ENCODE measurements around the gene GSDMA. TPM values are rescaled to one million over a fixed set of nuclear protein-coding genes. Genes with fewer than 3 reads are reported as not detected.

GSDMA gene
- polyA plus RNA-seq, 3 donors = not detected

DNA sequence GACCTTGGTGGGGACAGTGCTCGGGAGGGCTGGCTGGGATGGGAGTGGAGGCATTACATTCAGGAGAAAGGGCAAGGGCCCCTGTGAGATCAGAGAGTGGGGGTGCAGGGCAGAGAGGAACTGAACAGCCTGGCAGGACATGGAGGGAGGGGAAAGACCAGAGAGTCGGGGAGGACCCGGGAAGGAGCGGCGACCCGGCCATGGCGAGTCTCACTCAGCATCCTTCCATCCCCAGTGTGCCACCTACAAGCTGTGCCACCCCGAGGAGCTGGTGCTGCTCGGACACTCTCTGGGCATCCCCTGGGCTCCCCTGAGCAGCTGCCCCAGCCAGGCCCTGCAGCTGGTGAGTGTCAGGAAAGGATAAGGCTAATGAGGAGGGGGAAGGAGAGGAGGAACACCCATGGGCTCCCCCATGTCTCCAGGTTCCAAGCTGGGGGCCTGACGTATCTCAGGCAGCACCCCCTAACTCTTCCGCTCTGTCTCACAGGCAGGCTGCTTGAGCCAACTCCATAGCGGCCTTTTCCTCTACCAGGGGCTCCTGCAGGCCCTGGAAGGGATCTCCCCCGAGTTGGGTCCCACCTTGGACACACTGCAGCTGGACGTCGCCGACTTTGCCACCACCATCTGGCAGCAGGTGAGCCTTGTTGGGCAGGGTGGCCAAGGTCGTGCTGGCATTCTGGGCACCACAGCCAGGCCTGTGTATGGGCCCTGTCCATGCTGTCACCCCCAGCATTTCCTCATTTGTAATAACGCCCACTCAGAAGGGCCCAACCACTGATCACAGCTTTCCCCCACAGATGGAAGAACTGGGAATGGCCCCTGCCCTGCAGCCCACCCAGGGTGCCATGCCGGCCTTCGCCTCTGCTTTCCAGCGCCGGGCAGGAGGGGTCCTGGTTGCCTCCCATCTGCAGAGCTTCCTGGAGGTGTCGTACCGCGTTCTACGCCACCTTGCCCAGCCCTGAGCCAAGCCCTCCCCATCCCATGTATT lies 53.5 kb downstream of the GSDMA start:
- Histone ChIP-seq H3K4me2 (replicated peaks; ENCODE audit: extremely low read depth, low read length, poor library complexity, severe bottlenecking) (no peak overlapping the region), H3K27me3 (ENCODE audit: control insufficient read depth in 2 of 2, insufficient read depth in 2 of 2, low read length in 2 of 2) (no peaks in the 10 kb centered on the region), H3K27ac (ENCODE audit: low read depth in 1 of 2, low read length in 2 of 2) (no peak overlapping the region), H3K79me2 (ENCODE audit: insufficient read depth, low read length) (no peaks in the 10 kb centered on the region), H2AFZ (ENCODE audit: insufficient read depth, low read depth, low read length, poor library complexity, severe bottlenecking) (no peak overlapping the region), H3K36me3 (replicated peaks in 1 of 2; ENCODE audit: control insufficient read depth in 1 of 2, insufficient read depth in 2 of 2, low read length in 2 of 2) (peaks cover 27 to 34% of the 10 kb centered on the region in 2 donors), H3K9ac (ENCODE audit: insufficient read depth, low read length, poor library complexity, severe bottlenecking) (no peak overlapping the region), H3K9me3 (replicated peaks in 1 of 2; ENCODE audit: control insufficient read depth in 1 of 2, insufficient read depth in 1 of 2, low read length in 2 of 2) (no peaks in the 10 kb centered on the region), H4K20me1 (ENCODE audit: insufficient read depth, low read length) (no peaks in the 10 kb centered on the region), H3K4me3 (replicated peaks in 1 of 3; ENCODE audit: low read depth in 2 of 3, low read length in 3 of 3) (no peak overlapping the region), H3K4me1 (ENCODE audit: control insufficient read depth in 1 of 2, insufficient read depth in 2 of 2, low read length in 2 of 2) (no peaks in the 10 kb centered on the region)
- DNase-seq = no peak
- intact Hi-C loops (cut with micrococcal nuclease) = loop anchor here in 1 of 2 donors (10.0 kb wide), 1 partner anchor 149 kb away; no protein-coding TSS in a partner anchor
- Mint-ChIP-seq H3K27ac (peak overlapping the region in 1 of 7 donors; percentile 5), H3K4me1 (peaks cover 6% of the 10 kb centered on the region), H3K9me3 (peaks cover 0 to 3% (median 0%) of the 10 kb centered on the region in 7 donors), H3K4me3 (no peak overlapping the region), H3K27me3 (ENCODE audit: low read depth in 3 of 3) (peaks cover 10 to 29% (median 13%) of the 10 kb centered on the region in 3 donors), H3K36me3 (peaks cover 28 to 37% of the 10 kb centered on the region in 2 donors)
- TF ChIP-seq CTCF (IDR thresholded peaks at IDR 0.05) = no peak
- WGBS (ENCODE audit: insufficient coverage) = 71% methylated on average over 17 of the region's 26 CpGs

GRCh38 chr17:40017422-40018080 lies 54.7 kb downstream of the GSDMA start:
- H3K27me3 ChIP-seq (ENCODE audit: control insufficient read depth in 2 of 2, insufficient read depth in 2 of 2, low read length in 2 of 2) = no peaks in the 10 kb centered on the region
- intact Hi-C loops (cut with micrococcal nuclease) = loop anchor here in 1 of 2 donors (10.0 kb wide), 1 partner anchor 147 kb away; no protein-coding TSS in a partner anchor
- H3K36me3 ChIP-seq (replicated peaks in 1 of 2; ENCODE audit: control insufficient read depth in 1 of 2, insufficient read depth in 2 of 2, low read length in 2 of 2) = peaks cover 40 to 47% of the 10 kb centered on the region in 2 donors

More at GRCh38 chr17:40017422-40018080, 54.7 kb downstream of the GSDMA start:
- peaks cover 6% of the 10 kb centered on the region for H3K4me1 Mint-ChIP-seq
- WGBS (ENCODE audit: insufficient coverage) = 92% methylated on average over 8 of the region's 15 CpGs
- H2AFZ ChIP-seq (ENCODE audit: insufficient read depth, low read depth, low read length, poor library complexity, severe bottlenecking) = no peak overlapping the region
- no peaks in the 10 kb centered on the region for H3K4me1 ChIP-seq (ENCODE audit: control insufficient read depth in 1 of 2, insufficient read depth in 2 of 2, low read length in 2 of 2)
- H3K27me3 Mint-ChIP-seq (ENCODE audit: low read depth in 3 of 3) = peaks cover 6 to 21% (median 10%) of the 10 kb centered on the region in 3 donors
- H3K27ac Mint-ChIP-seq = peak overlapping the region in 1 of 7 donors; percentile 44
- no peaks in the 10 kb centered on the region for H4K20me1 ChIP-seq (ENCODE audit: insufficient read depth, low read length)
- no peaks in the 10 kb centered on the region for H3K9me3 ChIP-seq (replicated peaks in 1 of 2; ENCODE audit: control insufficient read depth in 1 of 2, insufficient read depth in 1 of 2, low read length in 2 of 2)
- H3K4me3 Mint-ChIP-seq = no peak overlapping the region
- no peaks in the 10 kb centered on the region for H3K79me2 ChIP-seq (ENCODE audit: insufficient read depth, low read length)
- H3K9ac ChIP-seq (ENCODE audit: insufficient read depth, low read length, poor library complexity, severe bottlenecking) = no peak overlapping the region
- TF ChIP-seq CTCF (IDR thresholded peaks at IDR 0.05) = no peak
- H3K9me3 Mint-ChIP-seq = no peaks in the 10 kb centered on the region
- H3K4me3 ChIP-seq (replicated peaks in 1 of 3; ENCODE audit: low read depth in 2 of 3, low read length in 3 of 3) = no peak overlapping the region
- H3K27ac ChIP-seq (ENCODE audit: low read depth in 1 of 2, low read length in 2 of 2) = no peak overlapping the region
- H3K36me3 Mint-ChIP-seq = peaks cover 39 to 50% of the 10 kb centered on the region in 2 donors
- DNase-seq = no peak
- H3K4me2 ChIP-seq (replicated peaks; ENCODE audit: extremely low read depth, low read length, poor library complexity, severe bottlenecking) = no peak overlapping the region

Data from CD14-positive monocyte (primary cell).